Mesodermal cell (in vitro differentiated cells): ENCODE data around the gene ERO1B.

Experiments
- H3K27ac ChIP-seq: 2 replicates; pipeline ENCODE4 v1.7.0; 2013; ENCODE audit warnings: mild to moderate bottlenecking, low read depth, low read length, moderate library complexity; ENCODE audit not compliant: severe bottlenecking
- H3K36me3 ChIP-seq: 2 replicates; pipeline ENCODE4 v1.7.1; 2013; ENCODE audit warnings: mild to moderate bottlenecking, low read length, moderate library complexity; ENCODE audit not compliant: control insufficient read depth, insufficient read depth
- H3K4me1 ChIP-seq: one replicate; pipeline ENCODE4 v1.7.1; 2013; ENCODE audit warnings: mild to moderate bottlenecking, low read length; ENCODE audit not compliant: insufficient read depth, control insufficient read depth, poor library complexity, severe bottlenecking
- H3K4me3 ChIP-seq: 2 replicates; pipeline ENCODE4 v1.7.0; 2013; ENCODE audit warnings: low read length, control low read depth, mild to moderate bottlenecking; ENCODE audit not compliant: insufficient read depth, poor library complexity, severe bottlenecking; ENCODE audit errors: extremely low read depth
- H3K9me3 ChIP-seq: 2 replicates; pipeline ENCODE4 v1.7.1; 2013; ENCODE audit warnings: mild to moderate bottlenecking, low read length, moderate library complexity; ENCODE audit not compliant: control insufficient read depth
- WGBS, 2 experiments: methylation state at CpG; one replicate each; pipeline ENCODE4 v1.1.5; 2013; ENCODE audit warnings: missing lambda C conversion rate in 2 of 2; ENCODE audit not compliant: insufficient coverage in 2 of 2; 5-methylcytosine and 5-hydroxymethylcytosine counted together

ERO1B gene

DNA sequence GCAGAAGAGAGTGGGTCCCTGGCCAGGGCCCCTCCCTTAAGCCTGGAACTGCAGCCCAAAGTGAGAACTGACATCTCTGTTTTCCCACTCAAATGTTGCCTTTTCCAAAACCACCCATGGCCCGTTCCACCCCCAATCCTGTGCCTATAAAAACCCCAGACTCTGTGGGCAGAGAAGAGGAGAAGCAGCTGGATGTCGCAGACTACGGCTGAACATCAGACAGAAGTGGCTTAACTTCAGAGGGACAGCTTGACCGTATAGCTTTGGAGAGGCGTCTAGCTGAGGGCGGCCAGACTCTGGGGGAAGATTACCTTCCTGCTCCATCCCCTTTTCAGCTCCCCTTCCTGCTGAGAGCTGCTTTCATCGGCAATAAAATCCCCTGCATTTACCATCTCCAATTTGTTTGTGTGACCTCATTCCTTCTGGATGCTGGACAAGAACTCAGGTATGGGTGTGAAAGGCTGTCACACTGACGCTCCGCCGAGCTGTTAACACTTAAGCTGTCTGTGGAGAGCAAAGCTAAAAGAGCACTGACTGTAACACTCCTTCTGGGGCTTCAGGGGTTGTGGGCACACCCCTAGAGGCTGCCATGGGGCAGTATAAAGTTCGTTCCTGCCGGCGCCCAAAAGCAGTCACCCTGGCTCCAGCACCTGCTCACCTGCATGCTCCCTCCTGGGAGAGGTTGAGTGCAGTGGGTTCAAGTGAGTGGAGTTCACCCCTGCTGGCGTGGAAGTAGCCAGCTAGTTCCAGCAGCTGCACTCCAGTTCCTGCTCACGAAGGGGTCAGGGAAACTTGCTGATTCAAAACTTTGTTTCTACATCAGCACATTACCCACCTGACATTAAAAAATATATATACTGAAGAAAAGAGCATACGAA lies 19.6 kb upstream of the ERO1B start:
- no peak overlapping the region for H3K27ac ChIP-seq
- H3K4me3 ChIP-seq: no peak overlapping the region
- no peaks in the 10 kb centered on the region for H3K36me3 ChIP-seq
- H3K4me1 ChIP-seq: no peaks in the 10 kb centered on the region
- 80 to 90% methylated on average over 8 to 10 of the region's 16 CpGs for WGBS, 2 experiments
- H3K9me3 ChIP-seq: no peaks in the 10 kb centered on the region

- Histone ChIP-seq H3K36me3 (no peaks in the 10 kb centered on the region), H3K9me3 (no peaks in the 10 kb centered on the region), H3K4me1 (no peaks in the 10 kb centered on the region), H3K4me3 (no peak overlapping the region), H3K27ac (no peak overlapping the region)
- 89% methylated on average over 6 of the region's 8 CpGs; no CpG with 5 or more reads in 1 of the 2 experiments for WGBS, 2 experiments
These were observed 15.4 kb upstream of the ERO1B start for GRCh38 chr1:236297161-236297560.

- Histone ChIP-seq H3K36me3 (no peaks in the 10 kb centered on the region), H3K4me3 (no peak overlapping the region), H3K9me3 (no peaks in the 10 kb centered on the region), H3K4me1 (no peaks in the 10 kb centered on the region), H3K27ac (no peak overlapping the region)
- WGBS, 2 experiments: 89 to 93% methylated on average over 1 to 2 of the region's 3 CpGs
These were observed 10.7 kb upstream of the ERO1B start for GRCh38 chr1:236292425-236292824.

GRCh38 chr1:236289492-236290131 lies 7.9 kb upstream of the ERO1B start:
- 83 to 100% methylated on average over 1 of the region's 1 CpG for WGBS, 2 experiments
- Histone ChIP-seq H3K36me3 (no peaks in the 10 kb centered on the region), H3K4me1 (no peaks in the 10 kb centered on the region), H3K9me3 (no peaks in the 10 kb centered on the region), H3K27ac (no peak overlapping the region), H3K4me3 (no peak overlapping the region)

GRCh38 chr1:236288620-236288976 lies 6.8 kb upstream of the ERO1B start:
- WGBS, 2 experiments: no CpG with 5 or more reads among the region's 5 CpGs

GRCh38 chr1:236287757-236288619 lies 6.2 kb upstream of the ERO1B start:
- Histone ChIP-seq H3K27ac (no peak overlapping the region), H3K4me1 (no peaks in the 10 kb centered on the region), H3K36me3 (no peaks in the 10 kb centered on the region), H3K4me3 (no peak overlapping the region), H3K9me3 (no peaks in the 10 kb centered on the region)
- 81 to 88% methylated on average over 14 to 21 of the region's 22 CpGs for WGBS, 2 experiments

More at GRCh38 chr1:236288620-236288976, 6.8 kb upstream of the ERO1B start:
- Histone ChIP-seq H3K4me1 (no peaks in the 10 kb centered on the region), H3K4me3 (no peak overlapping the region), H3K9me3 (no peaks in the 10 kb centered on the region), H3K27ac (no peak overlapping the region), H3K36me3 (no peaks in the 10 kb centered on the region)

DNA sequence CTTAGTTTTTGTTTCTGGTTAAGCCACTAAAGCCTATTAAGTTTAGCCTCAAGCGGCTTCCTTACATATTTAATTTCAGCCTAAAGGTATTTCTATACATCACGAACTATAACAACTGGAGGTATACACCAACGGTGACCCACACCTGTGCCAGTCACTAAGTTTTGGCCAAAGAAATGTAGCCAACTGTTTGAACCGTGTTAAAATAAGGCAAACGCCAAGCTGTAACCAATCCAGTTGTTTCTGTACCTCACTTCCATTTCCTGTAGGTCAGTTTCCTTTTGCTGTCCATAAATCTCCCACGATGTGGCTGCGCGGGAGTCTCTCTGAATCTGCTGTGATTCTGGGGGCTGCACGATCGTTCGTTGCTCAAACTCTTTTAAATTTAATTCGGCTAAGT lies 5.6 kb upstream of the ERO1B start:
- Histone ChIP-seq H3K9me3 (no peaks in the 10 kb centered on the region), H3K4me3 (no peak overlapping the region), H3K27ac (no peak overlapping the region), H3K4me1 (no peaks in the 10 kb centered on the region), H3K36me3 (no peaks in the 10 kb centered on the region)
- WGBS, 2 experiments: 96% methylated on average over 12 of the region's 12 CpGs

GRCh38 chr1:236284291-236284721 lies 2.5 kb upstream of the ERO1B start:
- H3K4me1 ChIP-seq: no peaks in the 10 kb centered on the region
- H3K36me3 ChIP-seq: no peaks in the 10 kb centered on the region
- H3K4me3 ChIP-seq: no peak overlapping the region
- no peaks in the 10 kb centered on the region for H3K9me3 ChIP-seq
- no peak overlapping the region for H3K27ac ChIP-seq
- no CpG with 5 or more reads among the region's 2 CpGs for WGBS, 2 experiments

GRCh38 chr1:236282719-236283118 lies 961 bp upstream of the ERO1B start:
- Histone ChIP-seq H3K27ac (no peak overlapping the region), H3K36me3 (no peaks in the 10 kb centered on the region), H3K4me3 (peak overlapping the region; percentile 68), H3K4me1 (no peaks in the 10 kb centered on the region), H3K9me3 (no peaks in the 10 kb centered on the region)
- WGBS, 2 experiments: no CpG with 5 or more reads among the region's 2 CpGs

DNA sequence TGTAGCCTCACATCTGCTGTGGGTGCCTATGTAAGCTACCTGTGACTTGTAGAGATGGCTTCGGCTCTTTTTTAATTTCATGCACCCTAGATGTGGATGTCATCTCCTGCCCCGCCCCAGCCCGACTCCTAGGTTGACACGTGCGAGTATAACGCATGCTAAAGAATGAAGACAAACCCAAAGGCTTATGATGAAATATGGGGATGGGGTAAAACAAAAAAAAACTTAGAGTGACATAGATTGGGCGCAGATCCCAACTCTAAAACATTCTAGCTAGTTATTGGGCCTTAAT lies 613 bp upstream of the ERO1B start:
- no peaks in the 10 kb centered on the region for H3K36me3 ChIP-seq

More for the DNA sequence above, 613 bp upstream of the ERO1B start:
- Histone ChIP-seq H3K9me3 (no peaks in the 10 kb centered on the region), H3K4me1 (no peaks in the 10 kb centered on the region), H3K27ac (no peak overlapping the region), H3K4me3 (peak overlapping the region; percentile 68)
- WGBS, 2 experiments: 6 to 24% methylated on average over 2 to 5 of the region's 7 CpGs
